K562 (cell line): ENCODE results near the gene LSM4. TPM values are rescaled to one million over a fixed set of nuclear protein-coding genes. Genes with fewer than 3 reads are reported as not detected.

ENCODE experiments used
- ATAC-seq: fragments of 200-7000 bp; cut with Tn5 transposase; 3 replicates; pipeline ENCODE4 v1.9.1; 2020; ENCODE audit warnings: moderate library complexity
- BruUV-seq: library from RNA; stranded (reverse); fragments of 400-500 nt; replicated peaks from 2 replicates; lab custom pipeline; 2021; lab: Mats Ljungman, UMichigan
- CTCF ChIA-PET: fragments of 300-600 bp; formaldehyde crosslinking; extraction: SDS; loops from one replicate; lab custom pipeline; 2021; ENCODE audit warnings: low intra/inter-chr PET ratio; lab: Yijun Ruan, JAX
- POLR2A ChIA-PET: fragments of 300-600, 350-650 bp; sonication (Branson Sonifier 250); formaldehyde crosslinking; extraction: SDS; loops from one replicate; lab custom pipeline; 2021; ENCODE audit warnings: antibody characterized with exemption, inconsistent platforms; lab: Yijun Ruan, JAX
- DNase-seq, 4 experiments: peaks; one replicate each; pipeline versions ENCODE4 v3.0.0 to v3.0.0-alpha.2; 2011 to 2018; ENCODE audit warnings: low spot score in 3 of 4, mixed read lengths in 3 of 4; ENCODE audit errors: extremely low read depth in 1 of 4
- FAIRE-seq: peaks from 2 replicates; lab custom pipeline; 2011; peaks lifted over from hg19 to GRCh38; lab: Jason Lieb, UNC
- H2AFZ ChIP-seq: 2 replicates; pipeline ENCODE4 v1.6.0; 2011; ENCODE audit warnings: low read depth, low read length, control low read depth, inconsistent platforms
- H3K27ac ChIP-seq: fragments of 200-600 bp; 3 replicates; pipeline ENCODE4 v1.8.0; 2011; ENCODE audit warnings: low read depth, mild to moderate bottlenecking, control low read depth, inconsistent platforms, low read length, moderate library complexity, mixed read lengths; ENCODE audit errors: extremely low read depth
- H3K27me3 ChIP-seq, 2 experiments: fragments of 300-600 bp in 1 of 2; 2 replicates in 1 of 2; 3 replicates in 1 of 2; pipeline versions ENCODE4 v1.6.0 to v1.8.0; 2011; ENCODE audit warnings: inconsistent platforms in 2 of 2, low read length in 2 of 2, mild to moderate bottlenecking in 1 of 2, mixed read lengths in 1 of 2, moderate library complexity in 1 of 2; ENCODE audit not compliant: control insufficient read depth in 2 of 2, insufficient read depth in 2 of 2
- H3K36me3 ChIP-seq: fragments of 300-600 bp; 3 replicates; pipeline ENCODE4 v1.8.0; 2011; ENCODE audit warnings: mild to moderate bottlenecking, low read length, inconsistent platforms; ENCODE audit not compliant: control insufficient read depth, insufficient read depth
- H3K4me1 ChIP-seq, 2 experiments: fragments of 200-600 bp in 1 of 2; replicated peaks in 1 of 2; 2 replicates in 1 of 2; 3 replicates in 1 of 2; pipeline versions ENCODE4 v1.5.1 to v1.8.0; 2011; ENCODE audit warnings: inconsistent platforms in 2 of 2, low read length in 2 of 2, mild to moderate bottlenecking in 1 of 2, mixed read lengths in 1 of 2, moderate library complexity in 1 of 2; ENCODE audit not compliant: control insufficient read depth in 2 of 2, insufficient read depth in 2 of 2
- H3K4me2 ChIP-seq: 2 replicates; pipeline ENCODE4 v1.6.1; 2011; ENCODE audit warnings: low read length, control low read depth, inconsistent platforms, mixed read lengths; ENCODE audit not compliant: insufficient read depth
- H3K4me3 ChIP-seq: fragments of 200-600 bp; sonication (generic), shearing (Covaris generic); 2 replicates; pipeline ENCODE4 v1.5.1; 2016; ENCODE audit warnings: control low read depth, inconsistent platforms
- H3K79me2 ChIP-seq: fragments of 200-600 bp; 3 replicates; pipeline ENCODE4 v1.8.0; 2011; ENCODE audit warnings: low read length, inconsistent platforms; ENCODE audit not compliant: control insufficient read depth, insufficient read depth
- H3K9ac ChIP-seq, 2 experiments: 2 replicates each; pipeline versions ENCODE4 v1.6.0 to v1.6.1; 2011; ENCODE audit warnings: low read depth in 2 of 2, low read length in 2 of 2, control low read depth in 1 of 2, inconsistent platforms in 1 of 2, mild to moderate bottlenecking in 1 of 2, mixed read lengths in 1 of 2; ENCODE audit not compliant: insufficient read depth in 1 of 2
- H3K9me1 ChIP-seq: one replicate; pipeline ENCODE4 v1.6.0; 2011; ENCODE audit warnings: inconsistent platforms, mild to moderate bottlenecking, low read length, moderate library complexity; ENCODE audit not compliant: control insufficient read depth, insufficient read depth
- H3K9me3 ChIP-seq: replicated peaks from 2 replicates; pipeline ENCODE4 v1.5.1; 2011; ENCODE audit warnings: low read depth, low read length, inconsistent platforms; ENCODE audit not compliant: control insufficient read depth, insufficient read depth
- H4K20me1 ChIP-seq: replicated peaks from 2 replicates; pipeline ENCODE4 v1.6.1; 2011; ENCODE audit warnings: low read length, inconsistent platforms, mixed read lengths; ENCODE audit not compliant: control insufficient read depth, insufficient read depth
- CBFA2T2 ChIP-seq: fragments of 450-650 bp; conservative IDR thresholded peaks from 2 replicates; pipeline ENCODE4 v1.6.1; 2017; ENCODE audit warnings: mild to moderate bottlenecking
- ELF1 ChIP-seq: fragments of 200-800 bp; sonication (Bioruptor generic); IDR thresholded peaks from 2 replicates; pipeline ENCODE4 v1.6.1; 2016; ENCODE audit warnings: missing genetic modification characterization, missing compliant biosample characterization
- ETS2 ChIP-seq: IDR thresholded peaks from 2 replicates; pipeline ENCODE4 v1.6.1; 2016; ENCODE audit warnings: borderline replicate concordance, missing genetic modification characterization, mild to moderate bottlenecking, moderate library complexity, missing compliant biosample characterization; ENCODE audit not compliant: poor library complexity, severe bottlenecking
- HNRNPLL ChIP-seq: fragments of 200-400 bp; formaldehyde crosslinking; IDR thresholded peaks from 2 replicates; pipeline ENCODE4 v1.6.1; 2017; ENCODE audit warnings: low read length, low read depth, mild to moderate bottlenecking; ENCODE audit not compliant: poor library complexity, severe bottlenecking
- MEF2A ChIP-seq: IDR thresholded peaks from 2 replicates; pipeline ENCODE4 v1.6.1; 2011; ENCODE audit warnings: low read depth, mild to moderate bottlenecking, low read length, moderate library complexity; ENCODE audit not compliant: control insufficient read depth
- MYNN ChIP-seq, 2 experiments: sonication (generic); formaldehyde crosslinking in 1 of 2; IDR thresholded peaks; 2 replicates each; pipeline versions ENCODE4 v1.5.0 to v1.6.1; 2016 to 2020; ENCODE audit warnings: antibody characterized with exemption in 1 of 2, missing genetic modification reagents in 1 of 2
- POLR3A ChIP-seq: IDR thresholded peaks from 2 replicates; pipeline ENCODE4 v1.6.1; 2011; ENCODE audit warnings: borderline replicate concordance, mild to moderate bottlenecking, moderate library complexity; ENCODE audit not compliant: insufficient read length, insufficient read depth; ENCODE audit errors: extremely low read depth
- PRDM10 ChIP-seq: fragments of 450-650 bp; IDR thresholded peaks from 2 replicates; pipeline ENCODE4 v1.6.1; 2018; ENCODE audit not compliant: partially characterized antibody
- PTRF ChIP-seq: fragments of 450-650 bp; IDR thresholded peaks from 2 replicates; pipeline ENCODE4 v1.6.1; 2016; ENCODE audit warnings: mild to moderate bottlenecking, missing genetic modification characterization, missing compliant biosample characterization
- RB1 ChIP-seq: fragments of 450-650 bp; IDR thresholded peaks from 2 replicates; pipeline ENCODE4 v1.6.1; 2017; ENCODE audit warnings: low read depth, mild to moderate bottlenecking
- RFX1 ChIP-seq: fragments of 450-650 bp; IDR thresholded peaks from 2 replicates; pipeline ENCODE4 v1.6.1; 2016; ENCODE audit warnings: mild to moderate bottlenecking, moderate library complexity
- SIN3B ChIP-seq: fragments of 450-650 bp; IDR thresholded peaks from 2 replicates; pipeline ENCODE4 v1.6.1; 2017; ENCODE audit warnings: low read depth, mild to moderate bottlenecking, moderate library complexity
- SRSF7 ChIP-seq: fragments of 200-400 bp; formaldehyde crosslinking; optimal IDR thresholded peaks from 2 replicates; pipeline ENCODE3; 2017; ENCODE audit warnings: mild to moderate bottlenecking, low read depth, low read length
- XRCC5 ChIP-seq: fragments of 200-400 bp; formaldehyde crosslinking; IDR thresholded peaks from 2 replicates; pipeline ENCODE4 v1.6.1; 2017; ENCODE audit warnings: low read depth, mild to moderate bottlenecking, low read length
- ZNF133 ChIP-seq: fragments of 250-450 bp; sonication (Bioruptor Pico); IDR thresholded peaks from 2 replicates; pipeline ENCODE4 v1.4.0; 2020; ENCODE audit warnings: mild to moderate bottlenecking
- ZNF140 ChIP-seq: fragments of 250-450 bp; sonication (Bioruptor Pico); IDR thresholded peaks from 2 replicates; pipeline ENCODE4 v1.8.0; 2021; ENCODE audit warnings: moderate library complexity, mild to moderate bottlenecking, inconsistent platforms
- ZNF384 ChIP-seq: IDR thresholded peaks from 2 replicates; pipeline ENCODE4 v1.6.1; 2012; ENCODE audit warnings: low read depth, low read length, improper control_type of control experiment
- ZNF512 ChIP-seq: IDR thresholded peaks from 2 replicates; pipeline ENCODE4 v1.6.1; 2016; ENCODE audit warnings: missing genetic modification characterization, missing compliant biosample characterization
- WGBS: fragments of 100-300 bp; shearing (Covaris generic); methylation state at CpG from one replicate; pipeline ENCODE4 v1.1.6; 2016; ENCODE audit warnings: low coverage, mixed read lengths; ENCODE audit not compliant: insufficient coverage; ENCODE audit errors: missing lambda C conversion rate; 5-methylcytosine and 5-hydroxymethylcytosine counted together
- in situ Hi-C: fragments of 300-500 bp; cut with MboI; formaldehyde crosslinking; loops from 4 replicates; pipeline ENCODE4 v1.15.0; 2018; ENCODE audit warnings: inconsistent platforms, mixed read lengths
- intact Hi-C: fragments of 100-400 bp; cut with micrococcal nuclease; formaldehyde crosslinking; loops from 2 replicates; pipeline ENCODE4 v1.14.2; 2022
- polyA plus RNA-seq, 8 experiments: library from polyadenylated mRNA; depleted of rRNA in 4 of 8; stranded (reverse) in 5 of 8; unstranded in 3 of 8; fragments of >200 nt; fragmentation: Nextera tagmentation in 2 of 8; fragmentation: Illumina TruSeq in 1 of 8; extraction: Ambion mirVana in 2 of 8; extraction: Trizol in 1 of 8; gene quantifications; 2 replicates each; pipeline versions ENCODE4 v1.2.1 to v1.2.3, GENCODE V29; 2011 to 2014; ENCODE audit warnings: inconsistent platforms in 1 of 8, missing spikeins in 1 of 8
- total RNA-seq, 7 experiments: library from RNA; depleted of rRNA in 6 of 7; stranded (reverse); fragments of >200 nt in 6 of 7; fragmentation: Illumina TruSeq in 2 of 7; extraction: Trizol in 2 of 7; gene quantifications; 2 replicates each; pipeline versions ENCODE4 v1.2.1 to v1.2.3, GENCODE V29; 2011 to 2021; ENCODE audit warnings: low replicate concordance in 1 of 7

Gene LSM4
- total and polyA plus RNA-seq, 9 of the 15 experiments (the other 6 are each of a cell fraction or from before 2014, with no cell fraction given): 11.9 to 763 (median 202) TPM

GRCh38 chr19:18271433-18271841 is 51.4 kb downstream of the LSM4 start:
- Histone ChIP-seq H2AFZ (no peak overlapping the region), H3K9me3 (no peaks in the 10 kb centered on the region), H3K36me3 (no peaks in the 10 kb centered on the region), H3K4me1 (peaks cover 15 to 44% of the 10 kb centered on the region in 2 experiments; a peak in 4 of 5 replicates), H3K9me1 (peaks cover 3% of the 10 kb centered on the region)
- POLR2A ChIA-PET: interaction anchor here (0.6 to 5.7 kb wide), 4 partner anchors 8 to 59 kb away, joined by 3 to 45 read pairs (median 6); partner anchors contain the start of gene JUND
- WGBS: 26% methylated on average over 6 of the region's 6 CpGs
- FAIRE-seq (peak; percentile 48), ATAC-seq (no peak)
- in situ Hi-C loops: loop anchor here (5.0 kb wide), 1 partner anchor 136 kb away; no protein-coding TSS in a partner anchor
- no TSS peak for BruUV-seq
- intact Hi-C loops: no loop called here
- CTCF ChIA-PET: interaction anchor here (0.6 kb wide), 1 partner anchor 34 kb away, joined by 4 read pairs; no protein-coding TSS in a partner anchor
- TF ChIP-seq XRCC5 (no peak), SRSF7 (no peak), ZNF384 (peak; percentile 37; the same call in 1 of the 2 replicates), CBFA2T2 (no peak), POLR3A (no peak), ELF1 (no peak), ZNF133 (CRISPR knock-in tag) (no peak), ETS2 (tag) (no peak), RB1 (no peak), ZNF512 (tag) (no peak), MYNN (IDR thresholded peaks at IDR 0.05) (no peak), MYNN (CRISPR knock-in tag; IDR thresholded peaks at IDR 0.05) (no peak), PTRF (tag) (no peak), HNRNPLL (no peak), ZNF140 (no peak), RFX1 (no peak), PRDM10 (peak; percentile 70), MEF2A (no peak), SIN3B (no peak)
- TF ChIP-seq, all 486 proteins: peak for 2
- Histone ChIP-seq H3K27me3 (no peaks in the 10 kb centered on the region), H4K20me1 (no peaks in the 10 kb centered on the region; the same call in 1 of the 2 replicates), H3K9ac (no peak overlapping the region), H3K4me2 (no peak overlapping the region), H3K79me2 (no peaks in the 10 kb centered on the region), H3K27ac (no peak overlapping the region), H3K4me3 (no peak overlapping the region)
- DNase-seq: no peak
